GM12891 (cell line): ENCODE data around the gene DMXL1.

Source experiments
- DNase-seq: peaks from one replicate; pipeline ENCODE4 v3.0.0; 2011; ENCODE audit warnings: low spot score; ENCODE audit not compliant: insufficient read length
- FAIRE-seq: peaks from 2 replicates; lab custom pipeline; 2011; peaks lifted over from hg19 to GRCh38; lab: Jason Lieb, UNC
- PAX5 ChIP-seq: IDR thresholded peaks from 2 replicates; pipeline ENCODE4 v1.6.1; 2011; ENCODE audit warnings: low read length, moderate library complexity, mild to moderate bottlenecking; ENCODE audit not compliant: insufficient read depth, severe bottlenecking
- POLR2A ChIP-seq: IDR thresholded peaks from 2 replicates; pipeline ENCODE4 v1.6.1; 2011; ENCODE audit warnings: low read depth, low read length, control low read depth
- POLR2AphosphoS5 ChIP-seq: IDR thresholded peaks from 2 replicates; pipeline ENCODE4 v1.6.1; 2011; ENCODE audit warnings: low read depth, low read length, control low read depth
- POU2F2 ChIP-seq: IDR thresholded peaks from 2 replicates; pipeline ENCODE4 v1.6.1; 2011; ENCODE audit warnings: low read depth, mild to moderate bottlenecking, control low read depth, low read length, moderate library complexity
- SPI1 ChIP-seq: IDR thresholded peaks from 2 replicates; pipeline ENCODE4 v1.6.1; 2011; ENCODE audit warnings: low read depth, low read length, control low read depth
- TAF1 ChIP-seq: IDR thresholded peaks from 2 replicates; pipeline ENCODE4 v1.6.1; 2011; ENCODE audit warnings: low read depth, low read length, control low read depth

DMXL1 gene

DNA sequence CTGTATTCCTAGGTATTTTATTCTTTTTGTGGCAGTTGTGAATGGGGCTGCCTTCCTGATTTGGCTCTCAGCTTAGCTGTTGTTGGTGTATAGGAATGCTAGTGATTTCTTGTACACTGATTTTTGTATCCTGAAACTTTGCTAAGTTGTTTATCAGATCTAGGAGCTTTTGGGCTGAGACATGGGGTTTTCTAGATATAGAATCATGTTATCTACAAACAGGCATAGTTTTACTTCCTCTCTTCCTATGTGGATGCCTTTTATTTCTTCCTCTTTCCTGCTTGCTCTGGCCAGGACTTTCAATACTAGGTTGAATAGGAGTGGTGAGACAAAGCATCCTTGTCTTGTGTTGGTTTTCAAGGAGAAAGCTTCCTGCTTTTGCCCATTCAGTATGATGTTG lies 129.9 kb downstream of the DMXL1 start:
- TF ChIP-seq TAF1 (no peak), SPI1 (no peak), POLR2AphosphoS5 (no peak)
- DNase-seq (no peak), FAIRE-seq (no peak)

DNA sequence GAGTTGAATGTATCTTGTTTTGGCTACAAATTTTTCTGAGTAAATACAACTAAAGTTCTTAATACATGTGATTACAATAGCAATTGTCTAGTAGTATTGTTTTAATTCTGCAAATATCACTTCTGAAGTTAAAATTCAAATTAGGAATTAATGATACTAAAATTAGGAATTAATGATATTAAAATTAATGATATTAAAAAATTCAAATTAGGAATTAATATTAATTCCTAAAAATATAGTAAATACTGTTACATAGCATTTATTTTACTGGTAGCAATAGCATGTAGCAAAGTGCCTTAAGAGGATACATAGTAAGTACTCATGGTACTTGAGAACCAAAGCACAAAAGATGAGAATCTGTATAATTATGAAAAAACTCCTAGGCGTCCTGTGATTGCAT lies 136.2 kb downstream of the DMXL1 start:
- no peak for FAIRE-seq
- no peak for TF ChIP-seq PAX5
- no peak for TF ChIP-seq POU2F2
- TF ChIP-seq POLR2A: no peak
- no peak for TF ChIP-seq SPI1
- no peak for TF ChIP-seq POLR2AphosphoS5
- TF ChIP-seq TAF1: no peak
- DNase-seq: no peak

DNA sequence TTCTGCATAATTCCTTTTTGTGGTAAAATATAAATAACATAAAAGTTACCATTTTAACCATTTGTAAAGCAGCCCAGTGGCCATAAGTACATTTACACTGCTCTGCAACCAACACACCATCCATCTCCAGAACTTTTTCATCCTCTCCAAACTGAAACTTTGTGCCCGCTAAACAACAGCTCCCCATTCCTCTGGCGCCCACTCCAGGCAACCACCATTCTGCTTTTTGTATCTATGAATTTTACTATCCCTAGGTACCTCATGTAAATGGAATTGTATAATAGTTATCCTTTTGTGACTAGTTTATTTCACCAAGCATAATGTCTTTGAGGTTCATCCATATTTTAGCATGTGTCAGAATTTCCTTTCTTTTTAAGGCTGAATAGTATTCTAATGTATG lies 141.1 kb downstream of the DMXL1 start:
- DNase-seq: no peak
- no peak for FAIRE-seq

DNA sequence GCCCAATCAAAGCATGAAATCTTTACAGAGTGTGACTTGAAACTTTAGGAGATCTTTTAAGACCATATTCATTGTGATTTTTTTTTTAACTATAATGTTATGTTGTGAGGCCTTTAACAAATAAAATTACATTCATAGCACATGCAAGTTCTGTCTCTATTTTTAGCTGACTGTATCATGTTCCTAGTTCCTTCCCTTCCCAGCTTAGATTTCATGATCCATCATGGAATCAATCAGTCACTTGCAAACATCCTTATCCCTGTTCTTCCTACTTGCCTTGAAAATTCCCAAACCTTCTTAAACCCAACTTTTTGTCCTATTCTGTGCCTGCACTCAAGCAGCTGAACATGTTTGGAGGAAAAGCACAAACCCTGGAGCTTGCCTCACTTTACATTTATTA lies 141.8 kb downstream of the DMXL1 start:
- FAIRE-seq (no peak), DNase-seq (no peak)
- no peak for TF ChIP-seq POLR2AphosphoS5
- TF ChIP-seq POU2F2: no peak
- no peak for TF ChIP-seq SPI1
- TF ChIP-seq POLR2A: no peak
- no peak for TF ChIP-seq TAF1
- no peak for TF ChIP-seq PAX5

More for the DNA sequence above, 141.1 kb downstream of the DMXL1 start:
- TF ChIP-seq TAF1 (no peak), SPI1 (no peak), POLR2A (no peak), POU2F2 (no peak), PAX5 (no peak), POLR2AphosphoS5 (no peak)

DNA sequence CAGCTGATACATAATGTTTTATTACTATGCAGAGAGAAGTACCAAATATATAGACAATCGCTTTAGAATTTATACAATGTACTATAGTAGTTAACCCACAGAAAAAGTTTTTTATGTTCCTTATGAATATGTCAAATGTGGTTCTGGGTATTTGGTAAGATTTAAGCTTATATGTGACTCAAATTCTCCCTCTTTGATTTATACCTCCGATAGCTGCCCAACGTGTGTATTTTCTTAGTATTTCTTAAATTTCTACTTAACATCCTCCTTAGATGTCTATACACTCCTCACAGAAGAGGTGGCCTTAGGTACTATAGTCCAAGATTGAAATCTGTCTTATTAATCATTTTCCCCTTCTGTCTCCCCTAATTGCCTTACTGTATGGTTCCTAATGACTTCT lies 146.3 kb downstream of the DMXL1 start:
- DNase-seq (no peak), FAIRE-seq (no peak)
- TF ChIP-seq SPI1 (no peak), TAF1 (no peak), PAX5 (no peak), POLR2AphosphoS5 (no peak), POLR2A (no peak), POU2F2 (no peak)

DNA sequence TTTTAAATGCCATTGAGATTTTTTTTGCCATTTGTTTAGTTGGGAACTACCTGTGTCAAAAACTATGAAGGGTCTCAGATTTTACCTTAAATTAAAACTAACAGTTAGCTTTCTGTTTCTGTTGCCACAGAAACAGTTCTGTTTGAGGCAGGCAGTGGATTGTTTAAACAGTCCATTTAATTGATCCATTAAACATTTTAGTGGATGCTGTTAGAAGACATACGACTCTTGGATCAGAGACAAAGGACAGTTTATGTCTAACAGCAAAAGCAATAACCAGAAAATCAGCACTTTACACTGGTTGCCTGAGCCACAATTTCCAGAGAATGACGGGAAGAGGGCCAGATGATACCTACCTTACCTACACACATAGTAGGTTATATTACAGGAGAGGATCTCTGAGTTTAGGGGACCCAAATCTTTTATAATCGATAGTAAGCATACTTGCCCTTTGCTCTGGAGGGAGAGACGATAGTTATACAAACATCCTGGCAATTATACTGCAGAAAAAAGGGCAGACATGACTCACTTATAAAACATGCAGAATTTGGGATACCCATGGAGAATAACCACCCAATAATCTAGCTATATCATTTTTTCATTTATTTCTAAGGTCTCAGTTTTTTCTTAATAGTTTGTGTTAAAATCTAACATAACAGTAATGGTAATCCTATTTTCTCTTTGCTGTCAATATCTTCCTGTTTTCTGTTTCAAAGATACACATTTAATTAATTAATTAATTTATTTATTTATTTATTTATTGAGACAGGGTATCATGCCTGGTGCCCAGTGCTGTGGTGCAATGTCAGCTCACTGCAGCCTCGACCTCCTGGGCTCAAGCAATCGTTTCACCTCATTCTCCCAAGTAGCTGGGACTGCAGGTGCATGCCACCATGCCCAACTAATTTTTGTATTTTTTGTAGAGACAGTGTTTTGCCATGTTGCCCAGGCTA lies 148.2 kb downstream of the DMXL1 start:
- no peak for FAIRE-seq
- no peak for TF ChIP-seq PAX5
- TF ChIP-seq SPI1: no peak
- DNase-seq: no peak

DNA sequence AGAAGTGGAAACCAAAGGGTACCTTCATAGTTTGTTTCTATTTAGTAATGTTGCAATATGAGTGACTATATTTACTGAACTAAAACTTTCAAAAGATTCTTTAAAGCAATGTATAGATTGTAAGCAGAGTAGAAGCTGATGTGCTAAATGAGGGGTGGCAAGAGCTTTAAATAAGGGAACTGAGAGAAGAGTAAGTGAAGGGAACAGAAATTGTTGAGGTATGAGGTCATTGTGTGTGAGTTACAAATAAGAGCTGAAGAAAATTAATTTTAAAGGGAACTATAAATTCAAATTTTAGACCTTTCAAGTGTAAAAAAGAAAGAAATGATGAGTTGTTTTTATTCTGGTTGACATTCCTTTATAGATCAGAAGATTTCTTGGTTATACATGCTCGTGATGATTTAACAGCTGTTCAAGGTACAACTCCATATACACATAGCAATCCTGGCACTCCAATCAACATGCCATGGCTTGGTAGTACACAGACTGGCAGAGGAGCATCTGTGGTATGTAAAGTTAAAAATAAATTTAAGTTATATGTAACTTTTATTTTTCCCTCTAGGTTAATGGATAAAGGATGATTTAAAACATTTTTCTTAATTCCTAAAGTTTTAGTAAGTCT lies 149.8 kb downstream of the DMXL1 start:
- peak; percentile 5 for FAIRE-seq
- no peak for DNase-seq

DNA sequence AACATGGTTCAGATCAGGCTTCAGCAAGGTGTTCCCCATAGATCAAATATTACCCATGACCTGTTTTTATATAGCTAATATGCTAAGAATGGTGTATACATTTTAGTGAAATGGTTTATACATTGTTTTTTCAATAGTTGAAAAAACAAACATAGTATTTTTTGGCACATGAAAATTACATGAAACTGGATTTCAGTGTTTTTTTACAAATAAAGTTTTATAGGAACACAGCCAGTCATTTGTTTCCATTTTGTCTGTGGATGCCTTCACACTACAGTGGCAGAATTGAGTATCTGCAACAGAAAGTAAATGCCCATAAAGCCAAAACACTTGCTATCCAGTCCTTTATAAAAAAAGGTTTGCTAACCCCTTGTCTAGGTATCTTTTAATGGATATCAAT lies 150.4 kb downstream of the DMXL1 start:
- DNase-seq (no peak), FAIRE-seq (no peak)
- TF ChIP-seq POLR2AphosphoS5: no peak
- TF ChIP-seq SPI1: no peak
- no peak for TF ChIP-seq PAX5
- TF ChIP-seq POU2F2: no peak
- TF ChIP-seq TAF1: no peak
- no peak for TF ChIP-seq POLR2A

More for the DNA sequence above, 149.8 kb downstream of the DMXL1 start:
- TF ChIP-seq POLR2AphosphoS5 (no peak), PAX5 (no peak), SPI1 (peak; percentile 93)

DNA sequence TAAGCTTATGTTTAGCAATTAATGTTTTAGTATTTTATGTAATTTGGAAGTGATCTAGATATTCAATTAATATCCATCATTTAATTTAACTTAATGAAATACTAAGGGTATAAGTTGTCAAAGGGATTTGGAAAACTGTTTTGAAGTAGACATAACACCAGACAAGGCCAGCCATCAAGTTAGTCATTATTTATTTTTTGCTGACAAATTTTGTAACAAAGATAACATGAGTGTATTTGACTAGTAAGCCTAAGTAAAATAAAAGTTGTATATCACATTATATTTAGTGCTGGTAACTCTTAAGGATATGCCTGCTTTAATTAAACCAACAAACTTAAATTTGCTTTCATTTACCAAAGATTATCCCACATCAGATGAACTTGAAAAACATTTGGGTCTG lies 159.1 kb downstream of the DMXL1 start:
- DNase-seq (no peak), FAIRE-seq (no peak)
- TF ChIP-seq POLR2AphosphoS5 (no peak), TAF1 (no peak), SPI1 (no peak), POU2F2 (no peak), POLR2A (no peak), PAX5 (no peak)
